Activated CD4-positive, alpha-beta T cell treated with anti-CD3 and anti-CD28 coated beads, Interleukin-2, Interleukin-6, amounts not matched to agents 100 ng/mL and 50 ng/mL, durations not matched to agents 16 hours and 8 hours (primary cell): ENCODE data around the gene ITM2B.
"Not testable (repeated sequence)": the region's sequence is repeated elsewhere in the genome, so short reads cannot be mapped to it uniquely, and the experiment has no call there.

Experiments
- DNase-seq: peaks from one replicate; pipeline ENCODE4 v3.0.0-alpha.2; 2020

Gene ITM2B

DNA sequence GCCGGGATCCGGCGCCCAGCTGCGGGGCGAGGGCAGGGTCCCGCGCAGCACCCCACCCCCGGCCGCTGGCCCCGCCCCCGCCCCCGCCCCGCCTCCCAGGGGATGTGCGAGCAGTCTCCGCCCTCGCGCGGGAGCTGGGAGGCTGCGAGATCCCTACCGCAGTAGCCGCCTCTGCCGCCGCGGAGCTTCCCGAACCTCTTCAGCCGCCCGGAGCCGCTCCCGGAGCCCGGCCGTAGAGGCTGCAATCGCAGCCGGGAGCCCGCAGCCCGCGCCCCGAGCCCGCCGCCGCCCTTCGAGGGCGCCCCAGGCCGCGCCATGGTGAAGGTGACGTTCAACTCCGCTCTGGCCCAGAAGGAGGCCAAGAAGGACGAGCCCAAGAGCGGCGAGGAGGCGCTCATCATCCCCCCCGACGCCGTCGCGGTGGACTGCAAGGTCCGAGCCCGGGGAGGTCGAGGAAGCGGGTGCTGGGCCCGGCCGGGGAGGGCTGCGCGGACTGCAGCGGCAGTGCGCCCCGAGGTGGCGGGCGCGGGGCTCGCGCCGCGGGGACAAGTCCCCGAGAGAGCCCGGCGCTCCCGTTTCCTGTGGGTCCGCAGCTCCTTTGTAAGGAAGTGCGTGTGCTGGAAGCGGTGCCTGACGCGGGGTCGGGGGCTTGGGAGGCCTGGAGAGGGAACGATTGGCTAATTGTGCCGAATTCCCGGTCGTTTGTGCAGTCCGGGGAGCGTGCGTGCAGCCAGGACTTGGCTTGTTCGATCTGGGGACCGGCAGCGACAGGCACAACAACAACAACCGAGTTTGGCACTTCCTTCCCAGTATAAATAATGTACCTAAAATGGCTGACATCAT is at the start of gene ITM2B:
Gene ITM2B (plus strand): TSS at position 161 of the 843 bp plus-strand sequence. CDS start 155 bp downstream, at position 316.
- DNase-seq, result peak; percentile 62

DNA sequence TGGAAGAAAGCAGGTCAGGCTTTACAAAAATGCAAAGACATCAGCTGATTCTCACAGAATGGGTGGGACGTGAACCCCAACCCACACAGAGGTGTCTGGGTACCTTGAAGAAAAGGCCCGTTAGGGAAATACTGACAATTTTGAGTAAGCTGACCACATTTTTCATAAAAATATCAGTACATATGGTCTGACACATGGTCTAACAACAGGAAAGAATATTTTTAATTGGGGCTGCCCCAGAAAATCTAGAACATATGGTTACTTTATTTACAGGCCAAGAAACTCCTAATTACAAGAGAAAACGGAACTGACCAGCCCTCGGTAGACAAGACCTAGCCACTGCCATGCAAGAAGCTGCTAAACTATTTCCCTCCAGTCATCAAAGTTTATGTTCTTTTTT is 48.7 kb upstream of the ITM2B start:
- no peak for DNase-seq

DNA sequence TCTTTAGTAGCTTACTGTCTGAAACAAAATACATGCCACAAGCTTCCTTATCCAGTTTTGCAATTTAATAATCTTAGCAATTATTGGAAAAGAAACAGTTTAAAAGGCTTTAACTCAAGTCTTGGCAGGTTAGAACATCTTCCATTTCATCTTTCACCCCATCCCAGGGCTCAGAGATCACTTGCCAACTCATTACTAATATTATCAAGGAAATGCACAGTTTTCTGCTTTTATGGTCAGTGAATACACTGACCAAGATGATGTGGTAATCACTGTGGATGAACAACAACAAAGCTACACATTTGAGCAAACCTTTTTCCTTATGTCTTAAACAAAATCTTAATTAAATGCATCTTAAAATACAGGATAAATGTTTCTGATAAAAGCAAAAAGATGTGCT is 48.0 kb upstream of the ITM2B start:
- DNase-seq, result no peak

DNA sequence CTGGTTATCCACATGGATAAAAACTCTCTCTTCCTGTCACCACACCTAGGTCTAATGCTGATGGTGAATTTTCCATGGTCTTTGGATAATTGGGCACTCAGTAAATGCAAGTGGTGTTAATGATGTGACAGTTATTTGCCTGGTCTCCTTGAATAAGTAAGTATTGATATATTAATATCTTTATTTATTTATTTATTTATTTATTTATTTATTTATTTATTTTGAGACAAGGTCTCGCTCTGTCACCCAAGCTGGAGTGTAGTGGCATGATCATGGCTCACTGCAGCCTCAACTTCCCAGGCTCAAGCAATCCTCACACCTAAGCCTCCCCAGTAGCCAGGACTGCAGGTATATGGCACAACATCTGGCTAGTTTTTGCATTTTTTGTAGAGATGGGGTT is 46.3 kb upstream of the ITM2B start:
- DNase-seq, result no peak

DNA sequence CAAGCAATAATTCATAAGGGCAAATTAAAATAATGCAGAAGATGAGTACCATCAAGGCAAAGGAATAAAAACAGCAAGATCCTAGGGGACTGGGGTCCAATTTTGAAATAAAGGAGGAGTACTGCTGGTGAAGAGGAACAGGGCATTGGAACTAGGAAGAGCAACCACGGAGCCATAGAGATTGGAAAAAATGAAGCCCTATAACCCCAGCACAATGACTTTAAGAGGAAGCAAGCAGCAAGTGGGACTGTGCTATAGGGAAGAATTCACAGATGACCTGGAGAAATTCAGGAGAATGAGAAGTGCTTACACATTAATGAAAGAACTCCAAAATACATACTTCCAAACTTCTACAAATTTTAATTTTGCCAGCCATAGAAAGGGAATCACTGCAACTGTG is 44.9 kb upstream of the ITM2B start:
- no peak for DNase-seq

DNA sequence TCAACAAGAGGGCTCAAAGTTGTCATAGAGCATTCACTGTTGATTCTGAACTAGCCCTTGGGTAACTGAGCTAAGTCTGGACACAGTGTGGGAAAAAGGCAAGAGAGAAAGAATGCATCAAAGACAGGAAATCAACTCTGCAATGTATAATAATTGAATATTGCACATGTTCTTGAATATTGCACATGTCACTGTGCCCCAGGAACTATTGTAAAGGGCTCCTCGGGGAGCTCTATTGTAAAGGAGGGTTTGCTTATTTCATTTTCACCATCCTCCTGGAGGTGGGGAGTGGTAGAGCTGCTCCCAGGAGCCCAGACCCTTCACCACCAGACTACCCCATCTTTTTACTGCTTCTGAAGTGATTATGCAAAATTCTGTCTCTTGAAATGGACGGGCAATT is 44.4 kb upstream of the ITM2B start:
- DNase-seq, result no peak

DNA sequence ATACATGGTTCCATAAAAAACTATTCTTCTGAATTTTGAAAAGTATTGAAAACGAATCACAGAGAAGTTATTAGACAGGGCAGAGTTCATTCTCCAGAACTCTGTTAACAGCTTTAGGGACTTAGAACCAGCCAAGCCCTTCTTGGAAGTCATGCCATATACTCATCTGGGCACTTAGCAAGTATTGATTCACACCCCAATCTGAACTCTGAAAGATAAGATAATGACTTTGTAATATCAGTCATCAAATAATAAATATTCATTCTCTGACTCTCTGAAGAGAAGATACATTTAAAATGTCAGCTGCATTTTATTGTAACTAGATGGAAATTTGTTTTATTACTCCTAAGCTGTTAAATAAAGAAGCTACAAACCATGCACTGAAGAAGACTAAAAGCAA is 43.8 kb upstream of the ITM2B start:
- DNase-seq, result no peak

DNA sequence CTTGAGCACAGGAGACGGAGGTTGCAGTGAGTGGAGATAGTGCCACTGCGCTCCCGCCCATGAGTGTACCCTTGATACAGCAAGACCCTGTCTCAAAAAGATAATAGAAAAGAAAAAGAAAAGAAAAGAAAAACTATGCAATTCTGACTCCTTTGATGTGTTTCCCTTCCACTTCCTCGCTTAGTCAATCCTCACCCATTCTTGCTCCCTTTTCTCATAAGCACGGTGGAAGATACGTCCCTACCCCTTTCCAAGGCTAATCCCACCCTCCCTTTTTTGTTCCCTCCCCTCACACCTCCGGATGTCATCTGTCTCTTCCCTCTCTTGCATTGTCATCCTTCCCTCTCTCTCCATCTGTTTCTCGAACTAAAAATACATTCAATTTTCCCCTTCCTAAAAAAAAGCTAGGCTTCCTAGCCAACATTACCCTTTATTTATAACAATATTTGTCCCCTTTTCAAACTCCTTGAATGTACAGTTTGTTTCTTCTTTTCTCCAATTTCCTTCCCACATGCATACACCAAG is 40.5 kb upstream of the ITM2B start:
- DNase-seq, result no peak

DNA sequence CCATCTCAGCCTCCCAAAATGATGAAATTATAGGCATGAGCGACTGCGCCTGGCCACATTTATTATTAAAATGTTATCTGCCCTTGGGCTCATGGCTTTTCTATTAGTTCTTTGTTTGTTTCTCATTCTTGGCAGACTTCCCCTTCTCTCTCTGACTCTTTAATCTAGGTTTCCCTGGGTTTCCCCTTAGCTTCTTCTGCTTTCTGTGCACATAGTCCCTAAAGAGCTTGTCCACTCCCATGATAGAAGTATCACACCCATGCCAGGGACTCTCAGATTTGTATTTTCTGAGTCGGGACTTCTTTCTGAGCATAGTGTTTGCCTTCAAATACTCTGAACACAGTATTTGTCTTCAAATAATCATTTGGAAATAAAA is 38.6 kb upstream of the ITM2B start:
- DNase-seq, result no peak

DNA sequence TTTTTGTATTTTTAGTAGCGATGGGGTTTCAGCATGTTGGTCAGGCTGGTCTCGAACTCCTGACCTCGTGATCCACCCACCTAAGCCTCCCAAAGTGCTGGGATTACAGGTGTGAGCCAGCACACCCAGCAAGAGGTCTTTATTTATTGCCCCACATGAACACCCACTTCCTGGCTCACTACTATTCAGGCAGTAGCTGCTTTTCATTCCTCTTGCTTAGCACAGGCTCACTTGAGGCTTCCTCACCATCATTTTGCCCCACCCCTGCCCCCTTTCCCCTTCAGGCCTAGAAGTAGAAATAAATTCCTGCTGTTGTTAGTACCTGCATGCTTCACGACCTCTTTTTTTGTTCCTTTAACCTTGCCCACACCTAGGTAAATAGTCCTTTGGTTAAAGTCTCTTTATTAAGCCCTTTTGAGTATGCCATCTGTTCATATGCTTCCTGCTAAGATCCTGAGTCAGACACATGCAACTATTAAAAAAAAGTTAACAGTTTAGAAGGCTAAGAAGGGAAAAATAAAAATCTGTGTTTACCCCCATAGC is 33.5 kb upstream of the ITM2B start:
- no peak for DNase-seq

DNA sequence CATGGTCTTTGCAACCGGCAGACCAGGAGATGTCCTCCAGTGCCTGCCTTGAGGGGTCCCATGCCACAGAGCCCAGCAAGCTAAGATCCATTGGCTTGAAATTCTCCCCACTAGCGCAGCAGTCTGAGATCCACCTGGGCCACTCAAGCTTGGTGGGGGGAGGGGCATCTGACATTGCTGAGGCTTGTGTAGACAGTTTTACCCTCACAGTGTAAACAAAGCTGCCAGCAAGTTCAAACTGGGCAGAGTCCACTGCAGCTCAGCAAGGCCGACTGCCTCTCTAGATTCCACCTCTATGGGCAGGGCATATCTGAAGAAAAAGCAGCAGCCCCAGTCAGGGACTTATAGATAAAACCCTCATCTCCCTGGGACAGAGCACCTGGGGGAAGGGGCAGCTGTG is 32.0 kb upstream of the ITM2B start:
- DNase-seq, result no peak

DNA sequence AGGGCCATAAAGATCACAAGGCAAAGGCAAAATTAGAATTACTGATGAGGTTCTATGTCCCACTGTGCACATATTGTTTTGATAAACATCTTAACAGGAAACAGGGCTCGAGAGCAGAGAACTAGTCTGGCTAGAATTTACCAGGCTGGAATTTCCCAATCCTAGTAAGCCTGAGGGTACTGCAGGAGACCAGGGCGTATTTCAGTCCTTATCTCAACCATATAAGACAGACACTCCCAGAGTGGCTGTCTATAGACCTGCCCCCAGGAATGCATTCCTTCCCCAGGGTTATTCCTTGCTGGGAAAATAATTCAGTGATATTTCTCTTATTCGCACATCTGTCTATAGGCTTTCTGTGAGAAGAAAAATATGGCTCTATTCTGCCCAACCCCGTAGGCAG is 25.8 kb upstream of the ITM2B start:
- not testable (repeated sequence) for DNase-seq

DNA sequence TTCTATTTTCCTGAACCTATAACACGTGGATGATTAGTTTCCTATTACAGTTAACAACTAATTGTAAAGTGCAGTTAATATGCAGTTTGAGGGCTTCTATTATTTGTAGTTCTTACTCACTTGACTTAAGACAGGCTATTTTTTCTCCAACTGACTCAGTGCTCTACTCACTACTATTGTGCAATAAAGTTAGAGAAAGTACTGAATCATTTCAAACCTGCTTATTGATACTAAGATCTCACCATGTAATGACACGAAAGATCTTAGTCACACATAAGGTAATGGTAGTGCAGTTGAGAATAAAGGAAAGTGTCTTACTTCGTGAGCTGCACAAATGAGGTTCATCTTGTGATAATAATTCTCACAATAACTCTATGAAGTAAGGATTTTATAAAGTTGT is 22.8 kb upstream of the ITM2B start:
- peak; percentile 80 for DNase-seq

DNA sequence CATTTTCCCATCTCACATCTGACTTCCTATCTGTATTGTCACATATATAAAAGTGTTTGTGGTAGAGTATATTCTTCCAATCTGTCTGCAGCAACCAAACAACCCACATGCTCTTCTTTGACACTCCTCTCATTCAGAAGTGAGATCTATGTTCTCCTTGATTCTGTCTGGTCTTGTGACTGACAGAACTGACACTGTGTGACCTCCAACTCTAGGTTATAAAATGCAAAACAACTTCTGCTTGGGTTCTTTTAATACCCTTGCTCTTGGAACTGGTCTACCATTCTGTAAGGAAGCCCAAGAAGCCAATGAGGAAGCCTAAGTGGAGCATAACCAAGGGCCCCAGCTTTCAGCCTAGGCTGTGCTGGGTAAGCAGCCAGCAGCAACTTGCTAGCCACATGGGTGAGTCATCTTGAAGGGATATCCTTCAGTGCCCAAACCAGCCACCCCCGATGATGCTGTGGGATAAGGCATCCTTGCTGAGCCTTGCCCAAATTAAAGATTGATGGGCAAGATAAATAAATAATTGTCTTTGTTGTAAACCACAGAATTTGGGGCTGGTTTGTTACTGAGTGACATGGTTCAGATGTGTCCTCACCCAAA is 18.4 kb upstream of the ITM2B start:
- DNase-seq, result peak; percentile 33

DNA sequence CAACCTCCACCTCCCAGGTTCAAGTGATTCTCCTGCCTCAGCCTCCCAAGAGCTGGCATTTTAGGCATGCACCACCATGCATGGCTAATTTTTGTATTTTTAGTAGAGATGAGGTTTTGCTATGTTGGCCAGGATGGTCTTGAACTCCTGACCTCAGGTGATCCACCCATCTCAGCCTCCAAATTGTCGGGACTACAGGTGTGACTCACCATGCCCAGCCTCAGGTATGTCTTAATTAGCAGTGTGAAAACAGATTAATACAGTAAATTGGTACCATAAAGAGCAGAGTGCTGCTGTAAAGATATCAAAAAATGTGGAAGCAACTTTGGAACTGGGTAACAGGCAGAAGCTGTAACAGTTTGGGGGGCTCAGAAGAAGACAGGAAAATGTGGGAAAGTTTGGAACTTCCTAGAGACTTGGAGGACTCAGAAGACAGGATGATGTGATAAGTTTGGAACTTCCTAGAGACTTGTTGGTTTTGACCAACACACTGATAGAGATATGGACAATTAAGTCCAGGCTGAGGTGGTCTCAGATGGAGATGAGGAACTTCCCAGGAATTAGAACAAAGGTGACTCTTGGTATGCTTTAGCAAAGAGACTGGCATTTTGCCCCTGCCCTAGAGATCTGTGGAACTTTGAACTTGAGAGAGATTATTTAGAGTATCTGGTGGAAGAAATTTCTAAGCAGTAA is 17.3 kb upstream of the ITM2B start:
- DNase-seq, result not testable (repeated sequence)

DNA sequence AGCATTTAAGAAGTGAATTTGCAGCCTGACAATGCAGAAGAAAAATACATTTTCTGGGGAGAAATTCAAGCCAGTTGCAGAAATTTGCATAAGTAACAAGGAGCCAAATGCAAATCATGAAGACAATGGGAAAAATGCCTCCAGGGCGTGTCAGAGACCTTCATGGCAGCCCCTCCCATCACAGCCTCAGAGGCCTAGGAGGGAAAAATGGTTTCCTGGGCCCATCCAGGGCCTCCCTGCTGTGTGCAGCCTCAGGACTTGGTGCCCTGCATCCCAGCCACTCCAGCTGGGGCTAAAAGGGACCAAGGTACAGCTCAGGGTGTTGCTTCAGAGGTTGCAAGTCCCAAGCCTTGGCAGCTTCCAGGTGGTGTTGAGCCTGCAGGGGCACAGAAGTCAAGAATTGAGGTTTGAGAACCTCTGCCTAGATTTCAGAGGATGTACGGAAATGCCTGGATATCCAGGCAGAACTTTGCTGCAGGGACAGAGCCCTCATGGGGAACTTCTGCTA is 16.7 kb upstream of the ITM2B start:
- no peak for DNase-seq

DNA sequence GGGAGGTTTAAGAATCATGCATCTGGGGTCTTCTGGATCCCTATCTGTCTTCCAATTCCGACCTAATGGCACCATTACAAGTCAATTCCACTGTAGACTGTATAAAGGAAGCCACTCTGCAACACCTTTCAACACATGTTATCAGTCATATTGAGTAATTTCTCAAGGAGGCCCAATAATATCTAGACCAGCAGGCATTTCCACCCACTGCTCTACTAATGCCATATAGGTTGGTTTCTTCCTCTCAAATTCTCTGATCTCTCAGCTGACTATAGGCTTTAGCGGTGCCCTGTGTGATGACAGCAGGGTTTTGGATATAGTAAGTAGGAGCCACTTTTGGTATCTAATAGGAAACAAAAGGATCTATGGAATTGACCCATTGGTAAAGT is 12.4 kb upstream of the ITM2B start:
- DNase-seq, result peak; percentile 71

DNA sequence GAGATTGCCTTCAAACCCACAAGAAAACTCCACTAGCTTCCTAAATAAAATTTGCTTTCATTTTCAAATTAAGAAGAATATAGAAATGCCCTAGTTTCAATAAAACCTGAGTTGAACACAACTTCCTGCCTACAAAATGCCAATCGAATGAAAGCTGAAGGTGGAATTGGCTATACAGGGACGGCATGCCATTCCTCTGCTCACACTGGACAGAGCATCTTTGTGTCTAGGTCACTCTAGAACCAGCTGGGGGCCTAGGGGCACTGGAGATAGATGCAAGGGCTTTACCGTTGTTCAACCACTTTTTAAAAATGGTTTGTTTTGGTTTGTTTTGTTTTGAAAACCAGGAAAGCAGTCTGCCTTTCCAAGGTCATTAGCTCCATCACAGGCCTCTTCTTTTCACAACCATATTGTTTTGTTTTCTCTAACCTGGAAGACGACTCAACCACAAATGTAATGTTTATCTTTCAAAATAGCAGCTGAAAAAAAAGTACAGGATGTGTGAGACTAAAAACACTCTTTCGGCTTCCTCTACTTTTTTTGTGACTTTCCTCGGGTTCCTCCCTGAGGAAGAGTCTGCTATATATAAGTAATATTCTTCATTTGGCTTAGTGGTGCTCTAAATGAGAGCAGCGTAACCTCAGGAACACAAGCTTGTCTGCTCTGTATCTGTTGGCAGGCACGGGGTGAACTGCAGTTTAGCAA is 11.9 kb upstream of the ITM2B start:
- peak; percentile 38 for DNase-seq

DNA sequence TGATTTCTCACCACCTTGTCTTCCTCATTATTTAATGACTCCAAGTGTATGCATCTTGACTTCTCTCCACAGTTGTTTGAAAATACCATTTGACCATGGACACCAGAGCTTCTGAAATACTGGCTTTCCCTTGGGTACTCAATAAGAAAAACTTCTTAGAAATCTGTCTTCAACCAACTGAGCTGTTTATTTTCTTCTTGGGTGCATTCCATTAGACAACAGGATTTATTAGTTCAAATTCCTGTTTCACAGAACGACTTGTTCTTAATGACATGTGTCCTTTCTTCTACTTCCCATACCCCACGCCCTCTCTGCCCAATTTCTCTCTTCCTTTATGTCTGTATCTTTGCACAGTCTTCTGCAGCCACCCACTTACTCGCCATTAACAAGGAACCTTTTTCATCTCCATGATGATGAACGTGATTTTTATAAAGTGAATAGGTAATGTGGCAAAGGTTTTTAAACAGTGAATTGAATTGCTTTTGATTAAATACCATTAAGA is 11.3 kb upstream of the ITM2B start:
- DNase-seq, result no peak

DNA sequence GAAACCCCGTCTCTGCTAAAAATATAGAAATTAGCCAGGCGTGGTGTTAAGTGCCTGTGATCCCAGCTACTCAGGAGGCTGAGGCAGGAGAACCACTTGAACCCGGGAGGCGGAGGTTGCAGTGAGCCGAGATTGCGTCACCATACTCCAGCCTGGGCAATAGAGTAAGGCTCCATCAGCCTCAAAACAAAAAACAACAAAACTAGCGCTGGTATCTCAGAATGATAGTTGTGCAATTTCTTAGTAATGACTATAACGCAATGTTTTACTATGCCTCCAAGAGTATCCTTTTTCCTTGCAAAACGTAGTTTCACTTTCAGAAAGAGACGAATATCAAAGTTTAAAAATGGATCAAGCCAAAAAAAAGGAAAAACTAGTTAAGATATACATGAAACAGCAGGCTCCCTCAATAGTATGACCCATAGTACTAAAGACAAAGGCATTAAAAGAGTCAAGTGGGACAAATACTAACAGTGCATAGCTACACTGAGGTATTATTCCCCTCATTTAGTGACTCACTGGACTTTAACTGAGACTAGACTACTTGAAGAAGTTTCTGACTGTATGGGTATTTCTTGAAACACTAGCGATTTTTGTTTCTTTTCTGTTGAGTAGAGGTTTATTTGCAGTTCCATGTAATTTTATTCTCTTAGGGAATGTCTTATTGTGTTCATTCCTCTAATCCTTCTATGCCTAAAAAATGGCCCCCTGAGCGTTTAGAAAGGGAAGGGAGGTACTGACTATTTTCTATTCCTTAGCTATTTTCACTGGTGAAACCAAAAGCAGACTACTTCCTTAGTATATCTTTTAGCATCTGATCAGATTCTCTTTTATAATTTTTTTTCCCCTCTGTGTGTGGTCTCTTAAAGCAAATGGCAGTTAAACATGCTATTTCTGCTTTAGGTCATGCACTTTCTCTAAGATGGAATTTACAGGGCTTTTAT is 10.4 kb upstream of the ITM2B start:
- DNase-seq, result peak; percentile 17

DNA sequence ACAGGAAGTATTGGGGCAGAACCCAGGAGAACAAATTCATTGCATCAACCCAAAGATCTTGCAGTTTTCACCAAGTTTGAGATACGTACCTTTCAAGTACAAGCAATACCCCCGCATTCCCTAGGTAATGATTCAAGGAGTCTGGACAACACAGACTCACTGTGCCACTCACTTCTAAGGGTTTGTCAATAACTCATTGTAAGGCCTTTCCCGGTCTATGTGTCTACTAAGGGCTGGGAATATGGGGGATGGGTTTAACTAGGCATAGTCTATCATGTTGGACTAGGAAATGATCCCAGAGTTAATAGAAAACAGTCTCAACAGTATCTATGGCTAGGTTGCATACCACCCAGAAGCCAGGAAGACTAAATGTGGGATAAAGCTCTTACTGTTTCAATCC is 8.3 kb upstream of the ITM2B start:
- no peak for DNase-seq
